Measurements from ENCODE around the gene SLC2A10.

Gene SLC2A10

DNA sequence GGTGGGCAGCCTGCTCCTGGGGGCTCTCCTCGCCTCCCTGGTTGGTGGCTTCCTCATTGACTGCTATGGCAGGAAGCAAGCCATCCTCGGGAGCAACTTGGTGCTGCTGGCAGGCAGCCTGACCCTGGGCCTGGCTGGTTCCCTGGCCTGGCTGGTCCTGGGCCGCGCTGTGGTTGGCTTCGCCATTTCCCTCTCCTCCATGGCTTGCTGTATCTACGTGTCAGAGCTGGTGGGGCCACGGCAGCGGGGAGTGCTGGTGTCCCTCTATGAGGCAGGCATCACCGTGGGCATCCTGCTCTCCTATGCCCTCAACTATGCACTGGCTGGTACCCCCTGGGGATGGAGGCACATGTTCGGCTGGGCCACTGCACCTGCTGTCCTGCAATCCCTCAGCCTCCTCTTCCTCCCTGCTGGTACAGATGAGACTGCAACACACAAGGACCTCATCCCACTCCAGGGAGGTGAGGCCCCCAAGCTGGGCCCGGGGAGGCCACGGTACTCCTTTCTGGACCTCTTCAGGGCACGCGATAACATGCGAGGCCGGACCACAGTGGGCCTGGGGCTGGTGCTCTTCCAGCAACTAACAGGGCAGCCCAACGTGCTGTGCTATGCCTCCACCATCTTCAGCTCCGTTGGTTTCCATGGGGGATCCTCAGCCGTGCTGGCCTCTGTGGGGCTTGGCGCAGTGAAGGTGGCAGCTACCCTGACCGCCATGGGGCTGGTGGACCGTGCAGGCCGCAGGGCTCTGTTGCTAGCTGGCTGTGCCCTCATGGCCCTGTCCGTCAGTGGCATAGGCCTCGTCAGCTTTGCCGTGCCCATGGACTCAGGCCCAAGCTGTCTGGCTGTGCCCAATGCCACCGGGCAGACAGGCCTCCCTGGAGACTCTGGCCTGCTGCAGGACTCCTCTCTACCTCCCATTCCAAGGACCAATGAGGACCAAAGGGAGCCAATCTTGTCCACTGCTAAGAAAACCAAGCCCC lies 16.0 kb downstream of the SLC2A10 start:
- H3K4me3 ChIP-seq (ENCODE audit: low read depth, low read length): no peak overlapping the region
- no peaks in the 10 kb centered on the region for H3K27me3 ChIP-seq
- TF ChIP-seq CTCF (IDR thresholded peaks at IDR 0.05; ENCODE audit: low read depth, low read length): no peak
- no peaks in the 10 kb centered on the region for H3K4me1 ChIP-seq
- no peaks in the 10 kb centered on the region for H3K36me3 ChIP-seq
- H3K9me3 ChIP-seq: no peaks in the 10 kb centered on the region
- DNase-seq: no peak

- H3K27me3 ChIP-seq: no peaks in the 10 kb centered on the region
- H3K9me3 ChIP-seq: no peaks in the 10 kb centered on the region
- TF ChIP-seq CTCF (IDR thresholded peaks at IDR 0.05; ENCODE audit: low read depth, low read length): no peak
- DNase-seq: no peak
- H3K4me1 ChIP-seq: no peaks in the 10 kb centered on the region
- no peak overlapping the region for H3K4me3 ChIP-seq (ENCODE audit: low read depth, low read length)
- H3K36me3 ChIP-seq: no peaks in the 10 kb centered on the region
Measured at GRCh38 chr20:46731770-46732169, 22.3 kb downstream of the SLC2A10 start.

- TF ChIP-seq CTCF (IDR thresholded peaks at IDR 0.05; ENCODE audit: low read depth, low read length): no peak
- Histone ChIP-seq H3K9me3 (no peaks in the 10 kb centered on the region), H3K36me3 (no peaks in the 10 kb centered on the region), H3K4me3 (ENCODE audit: low read depth, low read length) (no peak overlapping the region), H3K4me1 (no peaks in the 10 kb centered on the region), H3K27me3 (no peaks in the 10 kb centered on the region)
- no peak for DNase-seq
Measured at GRCh38 chr20:46735436-46735835, 26.0 kb downstream of the SLC2A10 start.

DNA sequence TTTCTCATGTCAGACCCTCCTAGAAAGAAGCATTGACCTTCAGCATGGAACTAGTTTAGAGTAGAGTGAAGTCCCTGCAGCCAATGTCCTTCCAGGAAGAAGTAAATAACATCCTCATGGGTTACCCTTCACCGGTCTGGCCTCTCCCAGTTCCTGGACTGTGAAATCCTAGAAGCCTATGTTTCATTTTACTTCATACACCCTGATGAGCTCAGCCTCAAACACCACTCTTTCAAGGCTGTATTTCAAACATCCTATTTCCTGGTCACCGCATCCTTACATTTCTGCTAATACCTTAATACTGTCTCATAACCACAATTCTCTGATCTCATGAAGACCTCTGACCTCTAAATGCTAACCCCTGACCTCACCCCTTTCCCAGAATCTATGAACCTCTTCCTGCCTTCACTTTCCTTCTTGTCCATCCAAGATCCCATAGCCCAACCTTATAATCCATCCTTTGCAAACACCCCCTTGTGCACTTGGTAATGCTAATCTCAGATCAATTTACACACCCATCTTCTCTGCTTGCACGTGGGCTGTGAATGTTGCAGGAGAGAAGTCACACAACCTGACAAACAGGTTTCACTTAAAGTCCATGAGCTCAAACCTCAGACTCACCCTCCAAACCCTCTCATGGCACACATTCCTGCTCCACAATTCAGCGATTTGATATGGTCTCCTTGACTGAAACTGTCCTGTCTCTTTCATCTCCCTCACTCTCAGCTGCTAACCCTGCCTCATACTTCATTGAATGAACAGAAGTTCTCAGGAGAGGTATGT lies 30.2 kb downstream of the SLC2A10 start:
- no peak for DNase-seq
- no peak overlapping the region for H3K4me3 ChIP-seq (ENCODE audit: low read depth, low read length)
- no peaks in the 10 kb centered on the region for H3K36me3 ChIP-seq
- H3K4me1 ChIP-seq: no peaks in the 10 kb centered on the region
- H3K27me3 ChIP-seq: peaks cover 22% of the 10 kb centered on the region
- no peak for TF ChIP-seq CTCF (IDR thresholded peaks at IDR 0.05; ENCODE audit: low read depth, low read length)
- H3K9me3 ChIP-seq: no peaks in the 10 kb centered on the region

DNA sequence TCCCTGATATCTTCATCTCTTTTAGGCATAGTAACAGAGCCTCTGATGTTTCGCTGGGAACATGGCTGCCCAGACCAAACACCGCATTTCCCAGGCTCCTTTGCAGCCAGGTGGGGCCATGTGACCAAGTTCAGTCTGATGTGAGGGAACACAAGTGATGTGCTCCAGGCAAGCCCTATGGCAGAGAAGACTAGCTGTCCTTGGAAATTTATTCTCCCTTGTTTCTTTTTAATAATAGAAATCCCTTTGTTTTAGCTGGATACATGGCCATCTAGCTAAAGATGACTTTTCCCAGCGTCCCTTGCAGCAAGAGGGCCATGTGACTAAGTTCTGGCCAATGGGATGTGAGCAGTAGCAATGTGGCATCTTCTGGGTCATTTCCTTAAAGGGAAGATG lies 30.8 kb downstream of the SLC2A10 start:
- Histone ChIP-seq H3K4me3 (ENCODE audit: low read depth, low read length) (no peak overlapping the region), H3K27me3 (peaks cover 22% of the 10 kb centered on the region), H3K36me3 (no peaks in the 10 kb centered on the region), H3K4me1 (no peaks in the 10 kb centered on the region), H3K9me3 (no peaks in the 10 kb centered on the region)
- no peak for DNase-seq
- TF ChIP-seq CTCF (IDR thresholded peaks at IDR 0.05; ENCODE audit: low read depth, low read length): no peak

All from BE2C (cell line).